Peyer's patch (tissue), 4 donors: ENCODE results near the gene HOXD8. TPM values are rescaled to one million over a fixed set of nuclear protein-coding genes. Genes with fewer than 3 reads are reported as not detected.

Source experiments
- DNase-seq, 3 donors: peaks; one replicate each; pipeline ENCODE4 v3.0.0-alpha.2; 2017 to 2019
- H3K27ac ChIP-seq, 4 donors: fragments of 200-600 bp; sonication (generic); one replicate each; pipeline ENCODE4 v1.5.1; 2016 to 2019
- H3K27me3 ChIP-seq, 2 donors: fragments of 200-600 bp; sonication (generic); one replicate each; pipeline ENCODE4 v1.5.1; 2019
- H3K36me3 ChIP-seq, 3 donors: fragments of 200-600 bp; sonication (generic); one replicate each; pipeline ENCODE4 v1.5.1; 2016 to 2019
- H3K4me1 ChIP-seq, 4 donors: fragments of 200-600 bp; sonication (generic); one replicate each; pipeline ENCODE4 v1.5.1; 2016 to 2019
- H3K4me3 ChIP-seq, 4 donors: fragments of 200-600 bp; sonication (generic); 1 replicate in 3 of 4; 2 replicates in 1 of 4; pipeline ENCODE4 v1.5.1; 2016 to 2019; ENCODE audit warnings: mild to moderate bottlenecking in 1 of 4
- H3K9me3 ChIP-seq, 4 donors: fragments of 200-600 bp; sonication (generic); one replicate each; pipeline ENCODE4 v1.5.1; 2016 to 2019; ENCODE audit warnings: mild to moderate bottlenecking in 1 of 4
- POLR2A ChIP-seq, 2 donors: fragments of 450-650 bp; IDR thresholded peaks; one replicate each; pipeline ENCODE4 v1.5.1; 2017; ENCODE audit warnings: antibody characterized with exemption in 2 of 2, mild to moderate bottlenecking in 2 of 2, moderate library complexity in 2 of 2
- total RNA-seq, 4 donors: library from RNA; depleted of rRNA; stranded (reverse); fragments of >200 nt; gene quantifications; one replicate each; pipeline ENCODE4 v1.1.0, GENCODE V29; 2016
- TF ChIP-seq, protein P1 (sequence below), 6 experiments: fragments of 450-650 bp in 4 of 6; fragments of 200-600 bp in 2 of 6; sonication (generic) in 1 of 6; IDR thresholded peaks; one replicate each; pipeline ENCODE4 v1.5.1; 2017 to 2019; ENCODE audit warnings: antibody characterized with exemption in 6 of 6, mild to moderate bottlenecking in 3 of 6, moderate library complexity in 1 of 6

HOXD8 gene
- total RNA-seq, 4 donors from 2014 or later = 3.3 to 9.1 (median 5.0) TPM

GRCh38 chr2:176165370-176166050 lies 36.0 kb downstream of the HOXD8 start:
- H3K27me3 ChIP-seq = no peaks in the 10 kb centered on the region
- TF ChIP-seq POLR2A (IDR thresholded peaks at IDR 0.05) = no peak
- TF ChIP-seq, protein P1, sequence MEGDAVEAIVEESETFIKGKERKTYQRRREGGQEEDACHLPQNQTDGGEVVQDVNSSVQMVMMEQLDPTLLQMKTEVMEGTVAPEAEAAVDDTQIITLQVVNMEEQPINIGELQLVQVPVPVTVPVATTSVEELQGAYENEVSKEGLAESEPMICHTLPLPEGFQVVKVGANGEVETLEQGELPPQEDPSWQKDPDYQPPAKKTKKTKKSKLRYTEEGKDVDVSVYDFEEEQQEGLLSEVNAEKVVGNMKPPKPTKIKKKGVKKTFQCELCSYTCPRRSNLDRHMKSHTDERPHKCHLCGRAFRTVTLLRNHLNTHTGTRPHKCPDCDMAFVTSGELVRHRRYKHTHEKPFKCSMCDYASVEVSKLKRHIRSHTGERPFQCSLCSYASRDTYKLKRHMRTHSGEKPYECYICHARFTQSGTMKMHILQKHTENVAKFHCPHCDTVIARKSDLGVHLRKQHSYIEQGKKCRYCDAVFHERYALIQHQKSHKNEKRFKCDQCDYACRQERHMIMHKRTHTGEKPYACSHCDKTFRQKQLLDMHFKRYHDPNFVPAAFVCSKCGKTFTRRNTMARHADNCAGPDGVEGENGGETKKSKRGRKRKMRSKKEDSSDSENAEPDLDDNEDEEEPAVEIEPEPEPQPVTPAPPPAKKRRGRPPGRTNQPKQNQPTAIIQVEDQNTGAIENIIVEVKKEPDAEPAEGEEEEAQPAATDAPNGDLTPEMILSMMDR (IDR thresholded peaks at IDR 0.05) = no peak
- H3K4me3 ChIP-seq = peak overlapping the region in 2 of 4 donors; percentile 13 to 25
- no peaks in the 10 kb centered on the region for H3K9me3 ChIP-seq
- peaks cover 0 to 6% (median 0%) of the 10 kb centered on the region in 4 donors for H3K4me1 ChIP-seq
- no peak overlapping the region for H3K27ac ChIP-seq
- DNase-seq = peak in 1 of 3 donors; percentile 38
- H3K36me3 ChIP-seq = no peaks in the 10 kb centered on the region

- no peaks in the 10 kb centered on the region for H3K9me3 ChIP-seq
- TF ChIP-seq POLR2A (IDR thresholded peaks at IDR 0.05) = no peak
- TF ChIP-seq, protein P1 (IDR thresholded peaks at IDR 0.05) = no peak
- no peaks in the 10 kb centered on the region for H3K36me3 ChIP-seq
- no peak overlapping the region for H3K4me3 ChIP-seq
- H3K27ac ChIP-seq = no peak overlapping the region
- H3K4me1 ChIP-seq = peaks cover 0 to 7% (median 0%) of the 10 kb centered on the region in 4 donors
- no peak for DNase-seq
- H3K27me3 ChIP-seq = no peaks in the 10 kb centered on the region
These were observed 36.8 kb downstream of the HOXD8 start for GRCh38 chr2:176166272-176166671.

- H3K36me3 ChIP-seq = no peaks in the 10 kb centered on the region
- TF ChIP-seq, protein P1 (IDR thresholded peaks at IDR 0.05) = no peak
- no peak for TF ChIP-seq POLR2A (IDR thresholded peaks at IDR 0.05)
- H3K4me1 ChIP-seq = peaks cover 0 to 15% (median 0%) of the 10 kb centered on the region in 4 donors
- DNase-seq = no peak
- no peaks in the 10 kb centered on the region for H3K9me3 ChIP-seq
- no peaks in the 10 kb centered on the region for H3K27me3 ChIP-seq
- no peak overlapping the region for H3K4me3 ChIP-seq
- no peak overlapping the region for H3K27ac ChIP-seq
These were observed 37.9 kb downstream of the HOXD8 start for GRCh38 chr2:176167398-176167797.

DNA sequence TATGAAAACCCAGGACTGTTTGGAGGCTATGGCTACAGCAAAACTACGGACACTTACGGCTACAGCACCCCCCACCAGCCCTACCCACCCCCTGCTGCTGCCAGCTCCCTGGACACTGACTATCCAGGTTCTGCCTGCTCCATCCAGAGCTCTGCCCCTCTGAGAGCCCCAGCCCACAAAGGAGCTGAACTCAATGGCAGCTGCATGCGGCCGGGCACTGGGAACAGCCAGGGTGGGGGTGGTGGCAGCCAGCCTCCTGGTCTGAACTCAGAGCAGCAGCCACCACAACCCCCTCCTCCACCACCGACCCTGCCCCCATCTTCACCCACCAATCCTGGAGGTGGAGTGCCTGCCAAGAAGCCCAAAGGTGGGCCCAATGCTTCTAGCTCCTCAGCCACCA lies 39.7 kb downstream of the HOXD8 start:
- Histone ChIP-seq H3K4me1 (peaks cover 0 to 16% (median 0%) of the 10 kb centered on the region in 4 donors), H3K36me3 (no peaks in the 10 kb centered on the region), H3K27me3 (no peaks in the 10 kb centered on the region), H3K9me3 (no peaks in the 10 kb centered on the region), H3K27ac (no peak overlapping the region), H3K4me3 (no peak overlapping the region)
- TF ChIP-seq, protein P1 (IDR thresholded peaks at IDR 0.05) = no peak
- no peak for TF ChIP-seq POLR2A (IDR thresholded peaks at IDR 0.05)
- DNase-seq = no peak

DNA sequence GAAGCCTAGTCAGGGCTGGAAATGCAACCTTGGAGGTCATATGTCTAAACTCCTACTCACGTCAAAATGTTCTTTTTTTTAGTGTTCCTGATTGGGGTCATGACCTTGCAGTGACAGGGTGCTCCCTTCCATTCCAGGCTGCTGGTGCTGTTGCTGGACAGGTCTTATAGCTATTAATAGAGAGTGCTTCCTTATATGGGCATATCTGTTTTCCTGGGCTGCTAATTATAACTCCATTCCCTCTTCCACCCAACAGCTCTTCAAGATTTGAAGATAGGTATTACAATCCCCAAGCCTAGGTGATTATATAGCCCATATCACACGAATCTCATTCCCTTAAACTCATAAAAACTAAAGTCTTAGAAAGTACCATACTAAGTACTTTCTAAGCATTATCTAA lies 40.2 kb downstream of the HOXD8 start:
- TF ChIP-seq, protein P1 (IDR thresholded peaks at IDR 0.05) = no peak
- TF ChIP-seq POLR2A (IDR thresholded peaks at IDR 0.05) = no peak
- Histone ChIP-seq H3K9me3 (no peaks in the 10 kb centered on the region), H3K4me3 (no peak overlapping the region), H3K27me3 (no peaks in the 10 kb centered on the region), H3K4me1 (peaks cover 0 to 21% (median 0%) of the 10 kb centered on the region in 4 donors), H3K36me3 (no peaks in the 10 kb centered on the region), H3K27ac (no peak overlapping the region)
- no peak for DNase-seq
